Esophagus squamous epithelium (tissue), 4 donors: Measurements from ENCODE around the gene FBLN5.

Experiments used
- CTCF ChIP-seq, 6 experiments: fragments of 450-650 bp in 4 of 6; fragments of 200-600 bp in 2 of 6; sonication (generic) in 2 of 6; IDR thresholded peaks; one replicate each; pipeline ENCODE4 v1.5.1; 2016 to 2019; ENCODE audit warnings: antibody characterized with exemption in 6 of 6, mild to moderate bottlenecking in 4 of 6, moderate library complexity in 4 of 6
- POLR2A ChIP-seq, 4 donors: fragments of 450-650 bp; IDR thresholded peaks; one replicate each; pipeline ENCODE4 v1.6.1; 2017; ENCODE audit warnings: antibody characterized with exemption in 4 of 4, mild to moderate bottlenecking in 4 of 4, moderate library complexity in 3 of 4

DNA sequence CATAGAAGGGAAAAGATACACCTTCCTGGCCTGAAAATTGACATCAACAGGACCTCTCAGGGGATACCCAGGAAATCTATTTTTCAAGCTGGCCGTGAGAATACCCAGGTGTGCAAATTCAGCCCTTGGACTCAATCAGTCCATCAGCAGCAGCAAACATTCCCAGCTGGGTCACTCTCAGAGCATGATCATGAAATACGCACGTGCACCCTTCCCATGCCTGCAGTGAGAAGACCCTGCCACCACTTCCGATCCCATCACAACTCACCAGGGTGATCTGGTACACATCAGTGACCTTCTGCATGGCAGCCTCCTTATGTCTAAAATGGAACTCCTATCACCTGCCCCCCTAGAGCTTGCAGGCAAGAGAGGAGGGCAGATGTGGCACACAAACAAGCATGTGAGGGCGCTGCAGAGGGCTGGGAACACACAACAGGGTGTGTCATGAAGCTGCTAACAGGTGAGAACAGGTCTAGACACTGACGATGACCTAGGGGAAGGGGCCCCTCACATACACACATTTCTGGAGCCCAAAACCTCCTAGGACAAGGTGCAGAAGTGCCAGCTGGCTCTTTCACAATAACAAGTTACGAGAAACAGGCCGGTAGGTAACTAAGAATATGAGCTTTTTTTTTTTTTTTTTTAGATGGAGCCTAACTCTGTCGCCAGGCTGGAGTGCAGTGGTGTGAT lies 42.4 kb downstream of the FBLN5 start:
- no peak for TF ChIP-seq POLR2A (IDR thresholded peaks at IDR 0.05)
- TF ChIP-seq CTCF (IDR thresholded peaks at IDR 0.05): no peak
